HTR-8/SVneo (cell line): ENCODE results near the gene VPREB3.

Experiments used
- DNase-seq: peaks from one replicate; pipeline ENCODE4 v3.0.0; 2011; ENCODE audit warnings: low spot score, mixed read lengths; ENCODE audit not compliant: insufficient read length
- FAIRE-seq: peaks from 2 replicates; lab custom pipeline; 2011; peaks lifted over from hg19 to GRCh38; lab: Jason Lieb, UNC

Gene VPREB3

GRCh38 chr22:23754220-23754919 lies at the start of gene VPREB3:
TSS of gene VPREB3 (minus strand) at chr22:23754425. CDS start at chr22:23754363, 62 bp downstream.
- DNase-seq (no peak), FAIRE-seq (no peak)

- FAIRE-seq (no peak), DNase-seq (no peak)
These were observed 49.0 kb upstream of the VPREB3 start for GRCh38 chr22:23803001-23803819.

- DNase-seq, result no peak
- FAIRE-seq, result no peak
These were observed 47.7 kb upstream of the VPREB3 start for GRCh38 chr22:23801886-23802377.

GRCh38 chr22:23801238-23801821 lies 47.1 kb upstream of the VPREB3 start:
- no peak for DNase-seq
- no peak for FAIRE-seq

GRCh38 chr22:23800297-23801237 lies 46.3 kb upstream of the VPREB3 start:
- FAIRE-seq (no peak), DNase-seq (no peak)

- DNase-seq, result no peak
- FAIRE-seq, result no peak
These were observed 42.2 kb upstream of the VPREB3 start for GRCh38 chr22:23796461-23796860.

GRCh38 chr22:23793326-23793725 lies 39.1 kb upstream of the VPREB3 start:
- FAIRE-seq, result no peak

GRCh38 chr22:23791738-23792645 lies 37.8 kb upstream of the VPREB3 start:
- FAIRE-seq (no peak), DNase-seq (no peak)

More at GRCh38 chr22:23793326-23793725, 39.1 kb upstream of the VPREB3 start:
- DNase-seq, result no peak

GRCh38 chr22:23790819-23791737 lies 36.9 kb upstream of the VPREB3 start:
- no peak for DNase-seq
- no peak for FAIRE-seq

GRCh38 chr22:23789638-23790037 lies 35.4 kb upstream of the VPREB3 start:
- DNase-seq, result no peak
- FAIRE-seq, result no peak

GRCh38 chr22:23789121-23789520 lies 34.9 kb upstream of the VPREB3 start:
- DNase-seq, result no peak
- FAIRE-seq, result no peak

- no peak for FAIRE-seq
- no peak for DNase-seq
These were observed 33.7 kb upstream of the VPREB3 start for GRCh38 chr22:23787910-23788309.

GRCh38 chr22:23787600-23787896 lies 33.3 kb upstream of the VPREB3 start:
- no peak for DNase-seq
- no peak for FAIRE-seq

GRCh38 chr22:23786752-23787599 lies 32.8 kb upstream of the VPREB3 start, which contains the start of gene SMARCB1:
TSS of gene SMARCB1 (plus strand) at chr22:23786966. CDS start at chr22:23787170, 204 bp downstream.
- FAIRE-seq, result no peak
- peak; percentile 78 for DNase-seq

- no peak for DNase-seq
- no peak for FAIRE-seq
These were observed 32.1 kb upstream of the VPREB3 start for GRCh38 chr22:23786261-23786710.

GRCh38 chr22:23784215-23784732 lies 30.0 kb upstream of the VPREB3 start:
- DNase-seq (no peak), FAIRE-seq (no peak)
